RWPE1 (cell line): ENCODE measurements around the gene ASB13.
A peak's percentile ranks its signal among the peaks of the same experiment; 100 is the strongest.

Source experiments
- CTCF ChIA-PET: fragments of 350-600 bp; sonication (Branson Sonifier 250); formaldehyde crosslinking; extraction: SDS; loops from one replicate; lab custom pipeline; 2021; lab: Yijun Ruan, JAX
- POLR2A ChIA-PET: fragments of 400-600 bp; formaldehyde crosslinking; extraction: SDS; loops from one replicate; lab custom pipeline; 2020; ENCODE audit warnings: antibody characterized with exemption; ENCODE audit not compliant: low non-redundant PET; lab: Yijun Ruan, JAX
- DNase-seq: peaks from one replicate; pipeline ENCODE4 v3.0.0; 2012; ENCODE audit warnings: low spot score
- H3K27ac ChIP-seq: fragments of 450-650 bp; 2 replicates; pipeline ENCODE4 v1.5.1; 2017
- TF ChIP-seq, protein P1 (sequence below): fragments of 450-650 bp; conservative IDR thresholded peaks from 2 replicates; pipeline ENCODE4 v1.5.1; 2017; ENCODE audit warnings: low read depth, mild to moderate bottlenecking

Gene ASB13

DNA sequence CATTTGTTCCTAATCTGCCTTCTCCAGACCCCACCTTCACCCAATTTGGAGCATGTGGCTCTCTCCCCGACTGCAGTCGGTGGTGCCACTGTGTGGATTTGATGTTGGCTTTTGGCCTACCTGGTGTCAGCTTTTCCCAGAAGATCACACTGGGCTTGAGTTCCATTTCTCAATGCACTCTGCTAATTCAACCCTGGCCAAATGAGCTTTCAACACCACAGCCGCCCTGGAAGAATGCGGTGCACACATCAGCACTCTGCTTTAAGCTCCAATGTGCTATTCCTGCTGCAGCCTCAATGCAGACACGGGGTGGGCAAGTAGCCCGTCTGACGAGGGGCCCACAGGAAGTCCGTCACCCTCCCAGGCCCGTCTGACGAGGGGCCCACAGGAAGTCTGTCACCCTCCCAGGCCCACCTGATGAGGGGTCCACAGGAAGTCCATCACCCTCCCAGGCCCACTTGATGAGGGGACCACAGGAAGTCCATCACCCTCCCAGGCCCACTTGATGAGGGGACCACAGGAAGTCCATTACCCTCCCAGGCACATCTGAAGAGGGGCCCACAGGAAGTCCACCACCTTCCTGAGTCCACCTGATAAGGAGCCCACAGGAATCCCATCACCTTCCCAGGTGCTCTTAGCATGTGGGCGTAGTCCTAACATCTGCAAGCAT lies 64.4 kb downstream of the ASB13 start:
- H3K27ac ChIP-seq, result no peak overlapping the region
- POLR2A ChIA-PET, result no interaction called here
- no peak for DNase-seq
- TF ChIP-seq, protein P1, sequence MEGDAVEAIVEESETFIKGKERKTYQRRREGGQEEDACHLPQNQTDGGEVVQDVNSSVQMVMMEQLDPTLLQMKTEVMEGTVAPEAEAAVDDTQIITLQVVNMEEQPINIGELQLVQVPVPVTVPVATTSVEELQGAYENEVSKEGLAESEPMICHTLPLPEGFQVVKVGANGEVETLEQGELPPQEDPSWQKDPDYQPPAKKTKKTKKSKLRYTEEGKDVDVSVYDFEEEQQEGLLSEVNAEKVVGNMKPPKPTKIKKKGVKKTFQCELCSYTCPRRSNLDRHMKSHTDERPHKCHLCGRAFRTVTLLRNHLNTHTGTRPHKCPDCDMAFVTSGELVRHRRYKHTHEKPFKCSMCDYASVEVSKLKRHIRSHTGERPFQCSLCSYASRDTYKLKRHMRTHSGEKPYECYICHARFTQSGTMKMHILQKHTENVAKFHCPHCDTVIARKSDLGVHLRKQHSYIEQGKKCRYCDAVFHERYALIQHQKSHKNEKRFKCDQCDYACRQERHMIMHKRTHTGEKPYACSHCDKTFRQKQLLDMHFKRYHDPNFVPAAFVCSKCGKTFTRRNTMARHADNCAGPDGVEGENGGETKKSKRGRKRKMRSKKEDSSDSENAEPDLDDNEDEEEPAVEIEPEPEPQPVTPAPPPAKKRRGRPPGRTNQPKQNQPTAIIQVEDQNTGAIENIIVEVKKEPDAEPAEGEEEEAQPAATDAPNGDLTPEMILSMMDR, result no peak
- CTCF ChIA-PET, result interaction anchor here (1.1 kb wide), 1 partner anchor 21 kb away, joined by 3 read pairs; no protein-coding TSS in a partner anchor

DNA sequence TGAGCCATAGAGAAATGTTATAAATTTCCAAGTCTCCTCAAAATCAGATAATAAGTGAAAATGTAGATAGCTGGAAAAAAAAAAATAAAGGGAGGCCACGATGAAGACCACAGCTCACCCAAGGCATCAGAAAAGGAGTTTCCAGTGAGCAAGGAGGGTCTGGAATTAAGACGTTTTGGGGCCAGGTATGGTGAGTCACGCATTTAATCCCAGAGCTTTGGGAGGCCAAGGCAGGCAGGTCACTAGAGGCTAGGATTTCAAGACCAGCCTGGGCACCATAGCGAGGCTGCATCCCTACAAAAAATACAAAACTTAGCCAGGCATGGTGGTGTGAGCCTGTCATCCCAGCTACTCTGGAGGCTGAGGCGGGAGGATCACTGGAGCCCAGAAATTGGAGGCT lies 65.5 kb downstream of the ASB13 start:
- no peak overlapping the region for H3K27ac ChIP-seq
- ChIA-PET CTCF (interaction anchor here (0.5 to 0.6 kb wide), 2 partner anchors 18 to 97 kb away, joined by 4 to 5 read pairs; no protein-coding TSS in a partner anchor), POLR2A (no interaction called here)
- no peak for DNase-seq
- TF ChIP-seq, protein P1, result no peak

DNA sequence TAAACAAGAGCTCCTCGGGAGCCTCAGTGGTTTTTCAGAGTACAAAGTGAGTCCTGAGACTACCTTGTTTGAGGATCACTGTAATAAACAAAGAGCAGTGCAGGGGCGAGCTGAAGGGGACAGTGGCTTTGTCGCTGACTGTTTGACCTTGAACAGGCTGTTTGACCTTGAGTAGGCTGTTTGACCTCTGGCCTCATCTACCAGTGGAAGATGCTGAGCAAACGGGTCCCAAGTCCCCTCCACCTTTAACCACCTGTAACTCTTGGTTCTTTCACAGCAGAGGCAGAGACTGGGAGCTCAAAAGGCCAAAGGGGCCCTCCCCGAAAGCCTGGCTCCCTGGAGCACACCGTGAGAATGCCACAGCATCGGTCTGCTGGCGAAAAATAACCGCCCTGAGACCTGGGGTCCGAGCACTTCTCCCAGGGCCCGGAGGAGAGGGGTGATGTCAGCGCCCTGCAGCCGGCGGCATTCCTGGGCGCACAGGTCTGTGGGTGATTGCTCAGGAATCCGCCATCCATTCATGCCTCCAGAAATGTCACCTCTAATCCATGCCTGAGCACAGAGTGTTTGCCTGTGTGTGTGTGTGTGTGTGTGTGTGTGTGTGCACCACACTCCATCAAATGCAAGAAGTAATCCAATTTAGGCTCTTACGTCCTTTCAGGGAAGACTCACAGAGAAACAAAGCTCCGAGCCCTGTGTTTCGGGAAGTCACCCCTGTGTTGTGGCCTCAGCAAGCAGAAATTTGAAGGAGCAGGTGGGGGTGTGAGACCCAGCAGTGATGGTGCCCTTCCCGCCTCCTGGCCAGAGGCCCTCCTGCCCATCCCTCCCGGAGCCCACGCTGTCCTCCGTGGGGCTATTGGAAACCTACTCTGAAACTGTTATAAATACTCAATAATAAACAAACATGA lies 66.5 kb downstream of the ASB13 start:
- peak overlapping the region; percentile 15; the same call in 1 of the 2 replicates for H3K27ac ChIP-seq
- no peak for DNase-seq
- ChIA-PET POLR2A (no interaction called here), CTCF (interaction anchor here (0.6 kb wide), 1 partner anchor 29 kb away, joined by 7 read pairs; no protein-coding TSS in a partner anchor)
- TF ChIP-seq, protein P1, result no peak

DNA sequence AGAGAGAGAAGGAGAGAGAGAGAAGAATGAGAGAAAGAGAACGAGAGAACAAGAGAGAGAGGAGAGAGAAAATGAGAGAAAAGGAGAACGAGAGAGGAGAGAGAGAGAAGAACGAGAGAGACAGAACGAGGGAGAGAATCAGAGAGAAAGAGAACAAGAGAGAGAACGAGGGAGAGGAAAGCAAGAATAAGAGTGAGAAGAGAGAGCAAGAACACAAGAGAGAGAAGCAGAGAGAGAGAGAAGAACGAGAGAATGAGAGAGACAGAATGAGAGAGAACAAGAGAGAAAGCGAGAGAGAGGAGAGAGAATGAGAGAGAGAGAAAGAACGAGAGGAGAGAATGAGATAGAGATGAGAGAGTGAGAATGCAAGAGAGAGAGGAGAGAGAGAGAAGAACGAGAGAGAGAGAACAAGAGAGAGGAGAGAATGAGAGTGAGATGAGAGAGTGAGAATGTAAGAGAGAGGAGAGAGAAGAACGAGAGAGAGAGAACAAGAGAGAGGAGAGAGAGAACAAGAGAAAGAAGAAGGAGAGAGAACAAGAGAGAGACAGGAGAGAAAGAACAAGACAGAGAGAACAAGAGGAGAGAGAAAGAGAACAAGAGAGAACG lies 68.2 kb downstream of the ASB13 start:
- CTCF ChIA-PET, result interaction anchor here (2.9 kb wide), 1 partner anchor 25 kb away, joined by 16 read pairs; no protein-coding TSS in a partner anchor
- TF ChIP-seq, protein P1, result no peak
- no peak overlapping the region for H3K27ac ChIP-seq
- POLR2A ChIA-PET, result interaction anchor here (0.8 kb wide), 1 partner anchor 11 kb away, joined by 7 read pairs; no protein-coding TSS in a partner anchor
- no peak for DNase-seq

DNA sequence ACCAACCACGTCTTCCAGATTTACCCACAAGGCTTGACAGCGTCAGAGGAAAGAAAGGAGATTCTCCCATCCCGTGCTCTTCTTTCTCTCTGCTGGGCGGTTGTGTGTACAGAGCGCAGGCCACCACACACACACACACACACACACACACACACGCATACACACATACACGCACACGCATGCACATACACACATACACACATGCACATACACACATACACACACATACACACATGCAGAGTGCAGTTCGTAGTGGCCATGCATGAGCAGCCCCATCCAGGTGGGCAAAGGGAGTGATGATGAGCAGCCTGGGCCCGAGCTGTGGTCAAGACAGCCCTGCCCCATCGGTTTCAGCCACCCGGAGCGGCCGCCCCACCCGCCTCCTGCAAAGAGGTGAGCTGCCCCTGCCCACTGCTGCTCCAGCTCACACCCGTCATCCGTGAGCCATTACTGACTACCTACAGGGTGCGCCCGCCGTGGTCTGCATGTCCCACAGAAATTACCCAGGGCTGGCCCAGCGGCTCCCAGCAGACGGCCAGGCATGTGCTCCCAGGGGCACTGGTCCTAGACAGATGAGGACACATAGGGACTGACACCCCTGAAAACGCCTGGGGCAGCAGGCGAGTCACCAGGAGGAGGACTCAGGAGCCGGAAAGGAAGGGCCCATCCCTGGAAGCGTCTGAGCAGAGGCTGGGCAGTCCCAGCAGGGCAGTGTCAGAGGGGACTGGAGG lies 69.6 kb downstream of the ASB13 start:
- CTCF ChIA-PET, result interaction anchor here (0.6 to 2.9 kb wide), 4 partner anchors 10 to 49 kb away, joined by 3 to 16 read pairs (median 4); no protein-coding TSS in a partner anchor
- peak overlapping the region; percentile 95 for H3K27ac ChIP-seq
- no peak for DNase-seq
- POLR2A ChIA-PET, result interaction anchor here (0.6 to 1.5 kb wide), 6 partner anchors 12 to 151 kb away, joined by 3 to 7 read pairs (median 4); no protein-coding TSS in a partner anchor
- TF ChIP-seq, protein P1, result no peak
